NCI-H1436 treated with DMSO at 0.1 percent for 48 hours (cell line): ENCODE results near the gene HCAR1.
"Not testable (repeated sequence)": the region's sequence is repeated elsewhere in the genome, so short reads cannot be mapped to it uniquely, and the experiment has no call there.

ENCODE experiments used
- DNase-seq: peaks from one replicate; lab custom pipeline; 2025; lab: John Stamatoyannopoulos, UW

The HCAR1 gene, protein sequence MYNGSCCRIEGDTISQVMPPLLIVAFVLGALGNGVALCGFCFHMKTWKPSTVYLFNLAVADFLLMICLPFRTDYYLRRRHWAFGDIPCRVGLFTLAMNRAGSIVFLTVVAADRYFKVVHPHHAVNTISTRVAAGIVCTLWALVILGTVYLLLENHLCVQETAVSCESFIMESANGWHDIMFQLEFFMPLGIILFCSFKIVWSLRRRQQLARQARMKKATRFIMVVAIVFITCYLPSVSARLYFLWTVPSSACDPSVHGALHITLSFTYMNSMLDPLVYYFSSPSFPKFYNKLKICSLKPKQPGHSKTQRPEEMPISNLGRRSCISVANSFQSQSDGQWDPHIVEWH

DNA sequence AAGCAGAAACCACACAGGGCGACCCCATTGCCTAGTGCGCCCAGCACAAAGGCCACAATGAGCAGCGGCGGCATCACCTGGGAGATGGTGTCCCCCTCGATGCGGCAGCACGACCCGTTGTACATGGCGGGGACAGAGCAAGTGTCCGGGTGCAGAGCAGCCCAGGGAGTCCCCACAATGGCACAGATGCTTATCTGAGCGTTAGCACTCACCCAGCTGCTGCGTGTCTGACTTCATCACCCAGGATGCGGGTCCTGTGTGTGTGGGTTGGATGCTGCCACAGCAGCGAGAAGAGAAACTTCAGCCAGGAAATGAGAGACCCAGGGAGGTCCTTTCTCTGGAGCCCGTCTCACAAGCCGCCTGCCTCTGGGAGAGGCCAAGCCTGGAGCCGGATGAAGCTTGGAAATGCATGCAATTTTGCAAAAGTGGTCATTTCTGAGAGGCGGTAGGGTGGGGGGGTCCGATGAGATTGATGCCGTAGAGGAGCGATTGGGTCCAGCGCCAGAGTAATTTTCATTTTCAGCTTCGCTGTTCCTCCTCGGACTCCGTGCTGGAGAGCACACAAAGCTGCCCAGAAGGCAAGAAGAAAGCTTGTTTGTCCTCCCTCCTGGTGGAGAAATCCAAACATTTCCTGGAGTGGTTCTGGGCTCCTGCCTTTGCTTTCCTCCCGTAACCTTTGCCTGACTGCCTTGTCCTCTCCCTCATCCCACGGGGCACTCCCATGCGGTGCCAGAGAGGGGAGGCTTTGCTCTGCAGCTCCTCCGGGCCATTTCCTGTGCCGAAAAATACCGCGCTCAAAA is at the start of gene HCAR1:
TSS of gene HCAR1 (minus strand) at position 630 of the 800 bp plus-strand sequence. CDS start at position 125, 505 bp downstream.
- DNase-seq = no peak

DNA sequence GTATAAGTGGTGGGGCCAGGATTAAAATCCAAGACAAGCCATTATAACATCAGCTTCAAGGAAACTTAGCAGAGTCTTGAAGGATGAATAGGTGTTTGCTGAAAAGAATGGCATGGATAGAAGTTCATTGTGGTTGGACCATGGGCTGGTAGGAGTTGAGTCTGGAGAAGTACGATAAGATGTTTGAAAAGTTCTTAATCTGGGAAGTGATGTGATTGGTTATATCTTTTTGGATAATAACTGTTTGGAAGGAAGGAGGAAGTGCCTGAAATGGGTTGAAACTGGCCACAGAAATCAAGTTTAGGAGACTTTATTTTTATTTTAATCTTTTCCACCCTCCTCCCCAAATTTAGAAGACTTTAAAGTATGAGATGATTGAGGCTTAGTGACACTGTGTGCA is 26.9 kb upstream of the HCAR1 start:
- no peak for DNase-seq

DNA sequence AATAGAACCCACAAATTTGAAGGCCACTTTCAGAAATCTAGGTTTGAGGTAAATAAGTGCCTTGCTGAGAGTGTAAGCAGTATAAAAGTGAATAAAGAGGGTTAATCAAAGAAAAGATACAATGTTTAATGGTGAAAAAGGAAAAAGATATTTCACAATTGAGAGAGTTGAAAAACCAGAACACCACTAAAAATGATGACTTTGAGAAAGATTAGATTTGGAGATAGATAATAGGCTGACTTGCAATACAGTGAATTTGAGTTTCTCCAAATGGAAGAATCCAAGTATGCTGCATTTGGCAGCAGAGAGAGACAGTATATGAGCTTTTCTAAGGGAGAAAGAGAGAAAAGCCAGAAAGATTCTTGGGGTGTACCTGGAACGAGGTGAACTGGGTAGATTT is 24.1 kb upstream of the HCAR1 start:
- DNase-seq = no peak

DNA sequence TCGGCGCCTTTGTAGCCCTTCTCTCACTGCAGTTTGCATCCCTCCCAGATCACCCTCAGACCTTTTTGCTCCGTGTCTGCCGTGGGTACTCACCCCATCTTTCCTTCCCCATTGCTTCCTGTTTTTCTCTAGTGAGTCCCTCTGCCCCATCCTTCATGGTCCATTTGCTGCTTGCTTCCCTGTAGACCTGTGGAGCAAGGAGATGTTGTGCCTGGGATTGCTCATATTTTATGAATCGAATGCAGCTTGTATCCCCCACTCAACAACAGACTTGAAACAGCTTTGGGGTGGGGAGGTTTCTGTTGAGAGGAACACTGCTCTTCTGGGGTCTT is 22.6 kb upstream of the HCAR1 start:
- DNase-seq = no peak

DNA sequence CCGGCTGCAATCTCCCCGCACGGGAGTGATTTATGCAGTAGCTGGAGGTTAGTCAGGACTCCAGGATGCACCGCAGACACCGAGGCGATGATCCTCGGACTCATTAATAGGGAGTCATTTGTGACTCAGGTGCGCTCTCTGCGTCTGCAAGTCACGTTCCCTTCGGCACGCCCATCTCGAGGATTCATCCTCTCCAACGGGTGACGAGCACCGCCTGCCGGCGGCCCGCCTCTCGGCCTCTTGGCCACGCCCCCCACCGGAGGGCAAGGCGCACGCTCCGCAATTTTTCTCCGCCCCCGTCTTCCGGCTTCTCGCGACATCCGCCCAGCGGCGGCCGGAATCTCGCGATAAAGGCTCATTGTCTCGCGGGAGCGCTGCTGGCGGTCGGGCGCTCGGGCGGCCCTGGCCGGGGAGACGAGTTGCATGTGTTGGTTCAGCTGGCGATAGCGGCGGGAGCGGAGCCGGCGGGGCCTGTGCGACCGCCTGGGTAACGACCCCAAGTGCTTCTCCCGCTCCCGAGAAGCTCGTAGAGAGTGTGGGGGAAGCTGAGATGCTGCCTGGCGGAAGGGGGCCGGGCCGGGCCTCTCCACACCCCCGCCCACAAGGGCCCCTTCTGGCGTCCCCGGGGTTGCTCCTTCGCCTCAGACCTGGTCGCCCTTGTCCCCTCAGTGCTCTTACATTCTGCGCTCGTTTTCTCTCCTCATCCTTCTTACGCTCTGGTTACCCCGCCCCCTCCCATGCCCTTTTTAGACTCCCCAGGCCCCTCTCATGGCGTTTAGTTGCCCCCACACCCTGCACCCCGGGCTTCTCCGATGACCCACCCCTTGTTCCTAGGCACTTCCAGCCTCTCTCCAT is 22.0 kb upstream of the HCAR1 start, which contains the start of gene DENR:
TSS of gene DENR (plus strand) at position 361 of the 855 bp plus-strand sequence. CDS start 878 bp downstream, outside the sequence.
- DNase-seq = peak; percentile 68

DNA sequence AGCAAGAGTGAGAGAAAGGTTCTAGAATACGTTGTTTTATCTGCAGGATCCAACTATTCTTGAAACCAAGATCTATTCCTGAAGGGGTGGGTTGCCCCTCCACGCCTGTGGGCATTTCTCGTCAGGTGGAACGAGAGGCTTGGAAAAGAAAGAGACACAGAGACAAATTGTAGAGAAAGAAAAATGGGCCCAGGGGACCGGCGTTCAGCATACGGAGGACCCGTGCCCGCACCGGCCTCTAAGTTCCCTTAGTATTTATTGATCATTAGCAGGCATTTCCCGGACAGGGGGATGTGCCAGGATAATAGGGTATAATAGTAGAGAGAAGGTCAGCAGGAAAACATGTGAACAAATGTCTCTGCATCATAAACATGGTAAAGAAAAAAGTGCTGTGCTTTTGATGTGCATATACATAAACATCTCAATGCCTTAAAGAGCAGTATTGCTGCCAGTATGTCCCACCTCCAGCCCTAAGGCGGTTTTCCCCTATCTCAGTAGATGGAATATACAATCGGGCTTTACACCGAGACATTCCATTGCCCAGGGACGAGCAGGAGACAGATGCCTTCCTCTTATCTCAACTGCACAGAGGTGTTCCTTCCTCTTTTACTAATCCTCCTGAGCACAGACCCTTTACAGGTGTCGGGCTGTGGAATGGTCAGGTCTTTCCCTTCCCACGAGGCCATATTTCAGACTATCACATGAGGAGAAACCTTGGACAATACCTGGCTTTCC is 20.3 kb upstream of the HCAR1 start:
- DNase-seq = not testable (repeated sequence)

DNA sequence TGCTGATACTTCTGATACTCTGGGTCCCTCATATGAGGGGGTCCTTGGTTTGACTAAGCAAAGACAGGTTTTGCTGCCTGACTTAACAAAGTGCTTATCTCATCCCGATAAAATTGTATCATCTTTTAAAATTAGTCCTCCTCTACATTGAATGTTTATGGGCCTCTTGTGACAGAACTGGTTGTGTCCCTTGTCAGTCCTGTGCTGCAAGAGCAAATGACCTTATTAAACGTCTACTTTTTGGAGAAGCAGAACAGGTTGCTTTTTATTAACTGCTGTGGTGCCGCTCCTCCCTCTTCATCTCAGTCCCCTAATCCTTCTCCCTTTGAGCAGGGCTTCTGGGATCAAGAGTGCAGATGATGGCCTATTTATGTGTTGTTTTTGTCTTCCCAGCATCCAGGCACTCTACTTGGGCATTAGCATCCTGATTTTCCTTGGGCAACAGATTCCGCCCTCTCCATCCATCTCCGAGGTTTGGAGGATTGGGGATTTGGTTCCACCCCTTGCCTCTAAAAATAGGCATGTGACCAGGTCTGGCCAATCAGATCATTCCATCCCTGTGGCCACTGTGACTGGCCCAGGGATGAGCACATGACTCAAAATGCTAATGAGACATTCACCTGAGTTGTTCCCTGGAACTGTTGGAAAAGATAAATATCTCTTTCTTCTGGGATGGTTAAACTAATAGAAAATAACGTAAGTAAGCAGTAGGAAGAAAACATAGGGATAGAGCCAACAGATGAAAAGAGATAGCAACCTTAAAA is 19.1 kb upstream of the HCAR1 start:
- no peak for DNase-seq

DNA sequence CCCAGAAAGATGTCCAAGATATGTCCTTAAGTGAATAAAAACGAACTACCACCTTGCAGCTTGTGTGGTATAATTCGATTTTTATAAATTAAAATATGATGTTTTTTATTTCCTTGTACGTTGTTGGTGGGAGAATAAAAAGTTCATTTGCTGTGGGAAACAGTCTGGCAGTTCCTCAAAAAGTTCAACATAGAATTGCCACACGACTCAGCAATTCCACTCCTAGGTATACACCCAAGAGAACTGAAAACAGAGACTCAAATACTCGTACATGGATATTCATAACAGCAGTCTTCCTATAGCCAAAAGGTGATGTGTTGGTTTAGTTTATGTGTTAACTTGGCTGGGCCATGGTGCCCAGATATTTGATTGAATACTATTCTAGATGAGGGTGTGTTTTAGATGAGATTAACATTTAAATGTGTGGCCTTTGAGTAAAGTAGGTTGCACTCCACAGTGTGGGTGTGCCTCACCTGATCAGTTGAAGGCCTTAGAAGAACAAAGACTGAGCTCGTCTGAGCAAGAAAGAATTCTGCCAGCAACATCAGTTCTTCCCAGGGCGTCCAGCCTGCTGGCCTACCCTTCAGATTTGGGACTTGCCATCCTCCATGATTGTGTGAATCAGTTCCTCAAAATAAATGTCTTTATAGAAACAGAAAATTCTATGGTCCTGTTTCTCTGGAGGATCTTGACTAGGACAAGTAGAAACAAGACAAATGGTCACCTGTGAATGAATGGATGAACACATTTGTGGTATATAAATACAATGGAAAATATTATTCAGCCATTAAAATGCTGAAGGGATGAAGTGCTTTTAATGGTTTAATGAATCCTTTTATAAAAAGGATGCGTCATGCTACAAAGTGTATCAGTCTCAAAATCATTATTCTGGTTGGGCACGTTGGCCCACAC is 16.8 kb upstream of the HCAR1 start:
- no peak for DNase-seq

DNA sequence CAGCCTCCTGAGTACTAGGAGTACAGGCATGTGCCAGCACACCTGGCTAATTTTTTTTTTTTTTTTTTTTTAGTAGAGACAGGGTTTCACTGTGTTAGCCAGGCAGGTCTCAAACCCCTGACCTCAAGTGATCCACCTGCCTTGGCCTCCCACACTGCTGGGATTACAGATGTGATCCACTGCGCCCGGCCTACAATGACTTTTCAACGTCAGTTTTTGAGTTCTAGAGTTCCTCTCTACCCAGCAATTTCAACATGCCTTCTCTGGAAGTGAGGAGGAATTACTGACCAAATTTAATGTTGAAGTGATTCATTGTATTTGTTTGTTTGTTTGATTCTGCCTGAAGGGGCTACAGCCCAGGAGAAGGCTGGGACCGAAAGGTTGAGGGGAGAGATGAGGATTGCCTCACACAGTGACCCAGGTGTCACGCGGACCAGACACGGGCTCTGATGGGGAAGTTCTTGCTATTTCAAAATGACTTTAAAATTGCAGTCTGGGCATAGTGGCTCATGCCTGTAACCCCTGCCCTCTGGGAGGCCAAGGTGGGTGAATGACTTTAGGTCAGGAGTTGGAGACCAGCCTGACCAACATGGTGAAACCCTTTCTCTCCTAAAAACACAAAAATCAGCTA is 13.4 kb upstream of the HCAR1 start:
- DNase-seq = no peak

DNA sequence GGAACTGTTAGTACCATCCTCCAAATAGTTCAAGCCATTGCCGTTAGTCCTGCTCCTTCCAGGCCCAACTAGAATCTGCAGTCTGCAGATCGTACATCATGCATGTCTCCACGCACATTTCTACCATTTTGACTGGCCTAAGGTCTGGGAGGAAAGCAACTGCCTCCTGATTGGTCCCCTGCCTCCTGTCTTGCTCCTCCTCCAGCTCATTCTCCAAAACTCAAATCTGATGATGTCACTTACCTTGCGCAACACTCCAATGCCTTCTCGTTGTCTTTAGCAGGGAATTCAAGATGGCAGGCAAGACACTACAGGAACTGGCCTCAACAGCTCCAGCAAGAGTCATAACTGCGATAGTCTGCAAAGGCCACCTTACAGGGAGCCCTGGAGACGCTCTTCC is 9.7 kb upstream of the HCAR1 start:
- no peak for DNase-seq

DNA sequence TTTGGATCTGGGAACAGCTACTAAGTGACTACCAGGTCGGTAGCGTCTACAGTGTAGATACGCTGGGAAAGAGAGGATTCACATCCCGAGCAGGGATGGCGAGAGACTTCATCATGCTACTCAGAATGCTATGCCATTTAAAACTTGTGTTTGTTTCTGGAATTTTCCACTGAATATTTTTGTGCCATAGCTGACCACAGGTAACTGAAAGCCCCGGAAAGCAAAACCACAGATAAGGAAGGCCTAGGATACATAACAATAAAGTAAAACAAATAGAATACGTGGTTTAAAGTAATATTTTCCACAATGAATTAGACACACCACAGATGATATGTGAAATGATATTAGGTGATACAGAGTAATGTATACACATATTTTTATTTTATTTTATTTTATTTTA is 7.9 kb upstream of the HCAR1 start:
- DNase-seq = no peak

DNA sequence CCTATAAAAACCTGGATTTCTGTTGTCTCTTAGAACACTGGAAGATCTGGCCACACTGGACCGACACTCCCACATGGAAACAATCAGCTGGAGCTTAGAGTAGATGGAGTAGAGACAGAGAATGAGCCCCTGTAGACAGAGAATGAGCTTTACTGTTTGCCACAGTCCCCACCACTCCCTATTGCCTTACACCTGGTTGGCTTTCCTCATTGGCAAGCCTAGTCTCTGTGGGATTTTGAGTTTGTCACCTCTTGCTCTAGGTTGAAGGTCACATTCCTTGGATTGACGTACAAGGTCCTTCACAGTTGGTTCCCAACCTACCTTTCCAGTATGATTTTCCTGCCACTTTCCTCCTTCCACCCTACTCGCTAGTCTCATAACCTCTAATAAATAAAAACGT is 2.0 kb upstream of the HCAR1 start:
- no peak for DNase-seq

DNA sequence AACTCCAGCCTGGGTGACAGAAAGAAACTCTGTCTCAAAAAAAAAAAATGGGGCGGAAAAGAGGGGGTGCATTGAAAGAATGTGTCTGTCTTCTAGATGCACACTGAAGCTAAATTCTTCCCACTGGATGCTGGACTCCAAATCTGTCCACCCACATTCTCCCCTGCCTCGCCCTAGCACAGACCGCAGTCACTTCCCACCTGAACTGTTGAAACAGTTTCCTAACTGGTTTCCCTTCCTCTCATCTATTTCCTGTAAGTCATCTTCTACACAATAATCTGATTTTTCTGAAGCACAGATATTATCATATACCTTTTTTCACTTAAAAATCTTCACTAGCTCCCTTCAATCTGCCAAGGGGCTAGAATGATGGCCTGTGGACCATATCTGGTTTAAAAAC is 1.5 kb upstream of the HCAR1 start:
- no peak for DNase-seq

DNA sequence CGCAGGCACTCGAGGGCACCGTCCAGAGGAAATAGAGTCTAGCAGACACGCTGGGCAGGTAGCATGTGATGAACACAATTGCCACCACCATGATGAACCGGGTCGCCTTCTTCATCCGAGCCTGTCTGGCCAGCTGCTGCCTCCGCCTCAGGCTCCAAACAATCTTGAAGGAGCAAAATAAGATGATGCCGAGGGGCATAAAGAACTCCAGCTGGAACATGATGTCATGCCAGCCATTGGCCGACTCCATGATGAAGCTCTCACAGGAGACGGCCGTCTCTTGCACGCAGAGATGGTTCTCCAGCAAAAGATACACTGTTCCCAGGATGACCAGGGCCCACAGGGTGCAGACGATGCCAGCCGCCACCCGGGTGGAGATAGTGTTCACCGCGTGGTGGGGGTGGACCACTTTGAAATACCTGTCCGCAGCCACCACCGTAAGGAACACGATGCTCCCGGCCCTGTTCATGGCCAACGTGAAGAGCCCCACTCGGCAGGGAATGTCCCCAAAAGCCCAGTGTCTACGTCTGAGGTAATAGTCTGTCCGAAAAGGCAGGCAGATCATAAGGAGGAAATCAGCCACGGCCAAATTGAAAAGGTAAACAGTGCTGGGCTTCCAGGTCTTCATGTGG is 945 bp downstream of the HCAR1 start:
- no peak for DNase-seq

DNA sequence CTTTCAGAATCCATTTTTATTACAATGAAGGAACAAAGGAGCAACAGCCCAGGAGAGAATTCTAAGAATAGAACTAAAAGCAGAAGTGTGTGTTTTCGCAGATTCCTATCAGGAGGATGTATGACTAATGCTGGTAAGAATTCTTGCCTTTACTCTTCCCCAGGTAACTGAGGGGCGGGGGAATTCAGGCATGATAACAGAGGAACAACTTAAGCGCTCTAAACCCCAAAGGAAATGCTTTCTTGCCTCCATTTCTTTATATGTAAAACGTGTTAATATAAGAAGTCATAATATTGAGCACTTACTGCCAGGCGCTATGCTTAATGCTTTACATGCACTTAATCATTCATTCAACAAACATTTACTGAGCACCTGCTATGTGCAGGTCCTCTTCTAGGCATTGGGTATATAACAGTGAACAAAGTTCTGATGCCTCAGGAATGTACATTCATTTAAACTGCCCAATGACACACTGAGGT is 4.5 kb downstream of the HCAR1 start:
- DNase-seq = no peak

DNA sequence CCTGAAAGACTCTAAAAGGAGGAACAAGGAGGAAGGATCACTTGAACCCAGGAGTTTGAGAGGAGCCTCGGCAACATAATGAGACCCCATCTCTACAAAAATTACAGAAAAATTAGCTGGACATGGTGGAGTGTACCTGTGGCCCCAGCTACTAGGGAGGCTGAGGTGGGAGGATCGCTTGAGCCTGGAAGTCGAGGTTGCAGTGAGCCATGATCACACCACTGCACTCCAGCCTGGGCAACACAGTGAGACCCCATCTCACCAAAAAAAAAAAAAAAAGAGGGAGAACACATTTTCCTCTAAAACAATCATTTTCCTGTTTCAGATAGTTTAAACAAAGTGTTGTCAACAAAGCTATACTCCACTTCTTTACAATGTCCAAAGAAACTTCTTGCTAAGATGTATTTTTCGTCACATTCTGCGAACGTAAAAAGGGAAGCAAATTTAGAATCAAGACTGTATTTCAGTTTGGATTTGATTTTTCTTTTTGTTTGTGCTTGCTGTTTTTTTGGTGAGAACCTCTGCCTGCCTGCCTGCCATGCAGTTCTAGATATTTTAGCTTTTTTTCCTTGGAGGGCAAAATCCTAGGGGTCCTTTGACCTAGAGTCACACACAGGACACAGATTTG is 5.1 kb downstream of the HCAR1 start:
- no peak for DNase-seq

DNA sequence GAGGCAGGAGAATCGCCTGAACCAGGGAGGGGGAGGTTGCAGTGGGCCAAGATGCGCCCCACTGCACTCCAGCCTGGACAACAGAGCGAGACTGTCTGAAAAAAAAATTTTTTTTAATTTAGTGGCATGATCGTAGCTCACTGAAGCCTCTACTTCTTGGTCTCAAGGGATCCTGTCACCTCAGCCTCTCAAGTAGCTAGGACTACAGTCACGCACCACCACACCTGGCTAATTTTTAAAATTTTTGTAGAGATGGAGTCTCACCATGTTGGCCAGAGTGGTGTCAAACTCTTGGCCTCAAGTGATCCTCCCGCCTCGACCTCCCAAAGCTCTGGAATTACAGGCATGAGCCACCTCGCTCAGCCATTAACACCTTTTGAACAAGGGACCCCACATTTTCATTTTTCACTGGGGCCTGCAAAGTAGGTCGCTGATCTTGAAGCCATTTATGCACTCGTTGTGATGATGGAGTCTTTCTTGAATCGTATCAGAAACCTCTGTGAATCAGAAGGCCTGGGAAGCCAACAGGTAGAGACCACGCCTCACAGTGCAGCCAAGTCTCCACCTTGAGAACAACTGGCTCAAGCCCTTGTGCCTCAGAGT is 5.9 kb downstream of the HCAR1 start:
- no peak for DNase-seq

DNA sequence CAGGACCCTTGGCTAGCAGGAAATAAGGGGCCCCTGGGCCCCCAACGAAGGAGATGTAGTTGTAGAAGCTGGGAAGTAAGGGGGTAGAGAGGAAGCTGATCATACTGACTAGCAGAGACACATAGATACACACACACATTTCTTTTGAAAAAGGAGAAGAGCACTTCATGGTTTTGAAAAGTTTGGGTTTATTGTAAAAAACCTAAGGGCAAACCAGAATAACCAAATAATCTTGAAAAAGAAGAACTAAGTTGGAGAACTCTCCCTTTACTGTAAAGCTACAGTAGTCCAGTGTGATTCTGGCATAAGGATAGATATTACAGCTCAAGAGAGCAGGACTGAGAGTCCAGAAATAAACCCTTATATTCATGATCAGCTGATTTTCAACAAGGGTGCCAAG is 8.3 kb downstream of the HCAR1 start:
- DNase-seq = no peak
